NCI-H1048 (cell line): Measurements from ENCODE around the gene HDAC11.

Source experiments
- DNase-seq: peaks from one replicate; lab custom pipeline; 2025; lab: John Stamatoyannopoulos, UW

The HDAC11 gene

DNA sequence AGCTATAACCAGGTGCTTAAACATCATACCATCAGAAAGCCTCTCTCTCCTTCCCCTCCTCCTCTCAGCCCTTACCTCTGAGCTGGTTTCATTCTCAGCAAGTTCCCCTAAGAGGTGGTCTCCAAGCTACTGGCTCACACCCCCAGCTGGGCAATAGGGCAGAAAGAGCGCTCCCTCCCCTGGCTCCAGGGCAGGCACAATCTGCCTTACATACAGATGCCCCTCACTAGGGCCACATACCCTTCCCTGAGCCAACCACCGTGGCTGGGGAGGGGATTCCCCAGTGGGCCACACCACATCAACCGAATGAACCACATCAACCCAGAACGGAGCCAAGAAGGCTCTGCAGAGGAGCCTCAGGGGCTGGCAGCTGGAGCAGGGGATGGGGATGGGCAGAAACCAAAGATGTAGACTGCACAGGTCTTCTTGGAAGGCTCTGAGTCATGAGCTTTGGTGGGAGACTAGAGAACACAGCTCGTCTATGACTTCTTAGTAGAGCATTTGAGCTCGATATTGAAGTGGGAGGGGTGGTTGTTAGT, 64.3 kb downstream of the HDAC11 start:
- DNase-seq = no peak

DNA sequence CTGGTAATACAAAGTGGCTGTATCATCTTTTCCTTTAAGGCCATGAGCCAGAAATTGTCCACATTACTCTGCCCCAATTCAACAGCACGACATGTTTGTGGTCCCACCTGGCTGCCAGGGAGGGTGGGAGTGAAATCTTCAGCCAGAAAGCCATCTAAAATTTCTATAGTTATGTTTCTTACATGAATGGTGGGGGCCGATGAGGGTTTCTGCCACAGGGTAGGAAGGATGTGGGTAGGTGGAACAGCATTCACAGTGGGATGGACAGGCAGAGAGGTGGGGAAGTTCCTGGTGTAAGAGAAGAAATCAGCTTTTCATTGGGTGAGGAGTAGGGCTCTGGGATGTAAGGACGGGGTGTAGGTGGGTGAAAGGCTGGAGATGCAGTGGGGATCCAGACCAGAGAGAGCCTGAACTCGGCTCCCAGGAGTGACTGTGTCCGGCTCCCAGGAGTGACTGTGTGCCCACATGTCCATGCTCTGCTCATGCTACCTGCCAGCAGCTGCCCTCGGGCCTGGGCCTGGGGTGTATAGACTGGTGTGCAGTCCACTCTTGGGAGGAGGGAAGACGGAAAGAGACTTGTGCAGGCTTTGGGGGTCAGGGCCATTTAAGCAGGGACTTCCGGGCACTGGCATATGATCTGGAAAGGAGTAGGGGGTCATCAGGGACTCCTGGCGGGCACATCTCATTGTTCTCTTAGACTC, 65.0 kb downstream of the HDAC11 start:
- DNase-seq = no peak

DNA sequence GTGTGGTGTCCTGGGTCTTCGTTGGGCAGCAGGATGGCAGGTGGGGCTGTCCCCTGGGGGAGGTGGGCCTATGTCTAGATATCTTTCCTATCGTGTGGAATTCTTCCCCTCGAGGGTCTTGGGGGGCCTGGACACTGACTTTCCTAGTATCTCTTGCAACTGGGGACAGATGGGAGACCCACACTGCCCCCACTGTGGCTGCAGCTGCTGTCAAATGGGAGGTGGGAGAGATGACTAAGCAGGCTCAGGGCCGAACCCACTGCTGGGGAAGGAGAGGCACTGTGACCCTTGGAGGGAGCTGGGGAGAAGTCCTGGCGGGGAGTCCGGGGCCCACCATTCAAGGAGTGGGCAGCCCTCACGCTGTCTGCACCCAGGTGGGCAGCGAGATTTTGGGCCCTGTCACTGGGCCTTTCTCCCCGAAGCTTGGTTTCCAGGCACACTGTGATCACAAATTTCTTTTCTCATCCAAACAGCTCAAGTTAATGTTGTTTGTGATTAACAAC, 65.9 kb downstream of the HDAC11 start:
- DNase-seq = no peak

DNA sequence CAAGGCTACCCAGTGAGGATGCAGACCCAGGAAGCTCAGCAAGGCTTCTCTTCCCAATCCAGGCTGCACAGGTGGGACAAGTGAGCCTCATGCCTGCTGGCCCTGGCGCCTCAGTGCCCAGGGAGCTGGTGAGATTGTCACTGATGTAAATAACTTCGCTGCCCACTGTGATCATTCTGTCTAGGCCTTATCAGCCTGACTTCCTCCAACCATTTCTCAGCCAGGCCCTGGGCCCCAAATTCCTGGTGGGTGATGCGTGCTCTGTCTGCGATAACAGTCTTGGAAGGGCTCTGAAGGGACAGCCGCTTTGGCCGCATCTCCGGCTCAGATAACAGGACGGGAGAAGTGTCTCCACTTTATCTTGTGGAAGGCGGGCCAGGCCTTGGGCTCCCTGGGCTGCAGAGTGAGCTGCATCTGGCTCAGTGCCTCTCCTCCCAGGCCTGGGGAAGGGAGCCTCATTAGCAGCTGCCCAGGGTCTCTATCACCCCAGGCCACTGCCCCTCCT, 66.6 kb downstream of the HDAC11 start:
- no peak for DNase-seq

DNA sequence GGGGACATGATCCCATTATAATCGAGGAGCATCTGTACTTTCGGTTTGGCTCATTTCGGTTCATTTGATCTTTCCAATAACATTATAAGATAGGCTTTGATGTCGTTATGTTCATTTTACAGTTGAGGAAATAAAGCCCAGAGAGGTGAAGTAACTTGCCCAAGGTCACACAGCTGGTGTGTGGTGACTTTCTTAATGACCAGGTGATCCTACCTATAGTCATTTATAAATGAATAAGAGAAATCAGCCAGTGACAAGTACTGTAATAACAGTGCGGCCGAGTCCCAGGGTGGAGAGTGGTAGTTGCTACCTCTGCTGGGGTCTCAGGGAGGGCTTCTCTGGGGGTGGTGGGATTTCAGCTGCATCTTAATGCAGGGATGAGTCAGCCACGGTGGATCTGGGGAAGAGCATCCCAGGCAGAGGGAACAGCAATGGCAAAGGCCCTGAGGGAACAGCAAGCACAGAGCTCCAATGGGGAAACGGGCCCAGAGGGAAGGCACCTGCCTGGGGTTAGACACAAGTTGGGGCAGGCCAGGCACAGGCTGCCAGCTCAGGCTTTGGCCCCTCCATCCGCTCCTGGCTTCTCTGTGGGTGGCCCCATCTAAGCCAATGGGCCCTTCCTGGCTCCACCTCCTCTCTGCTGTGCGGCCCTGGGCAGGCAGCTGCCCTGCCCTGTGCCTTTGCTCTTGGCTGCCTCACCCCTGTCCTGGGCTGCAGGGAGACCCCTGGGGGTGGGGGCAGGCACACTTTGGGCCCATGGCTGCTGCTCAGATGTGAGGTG, 67.7 kb downstream of the HDAC11 start:
- no peak for DNase-seq

DNA sequence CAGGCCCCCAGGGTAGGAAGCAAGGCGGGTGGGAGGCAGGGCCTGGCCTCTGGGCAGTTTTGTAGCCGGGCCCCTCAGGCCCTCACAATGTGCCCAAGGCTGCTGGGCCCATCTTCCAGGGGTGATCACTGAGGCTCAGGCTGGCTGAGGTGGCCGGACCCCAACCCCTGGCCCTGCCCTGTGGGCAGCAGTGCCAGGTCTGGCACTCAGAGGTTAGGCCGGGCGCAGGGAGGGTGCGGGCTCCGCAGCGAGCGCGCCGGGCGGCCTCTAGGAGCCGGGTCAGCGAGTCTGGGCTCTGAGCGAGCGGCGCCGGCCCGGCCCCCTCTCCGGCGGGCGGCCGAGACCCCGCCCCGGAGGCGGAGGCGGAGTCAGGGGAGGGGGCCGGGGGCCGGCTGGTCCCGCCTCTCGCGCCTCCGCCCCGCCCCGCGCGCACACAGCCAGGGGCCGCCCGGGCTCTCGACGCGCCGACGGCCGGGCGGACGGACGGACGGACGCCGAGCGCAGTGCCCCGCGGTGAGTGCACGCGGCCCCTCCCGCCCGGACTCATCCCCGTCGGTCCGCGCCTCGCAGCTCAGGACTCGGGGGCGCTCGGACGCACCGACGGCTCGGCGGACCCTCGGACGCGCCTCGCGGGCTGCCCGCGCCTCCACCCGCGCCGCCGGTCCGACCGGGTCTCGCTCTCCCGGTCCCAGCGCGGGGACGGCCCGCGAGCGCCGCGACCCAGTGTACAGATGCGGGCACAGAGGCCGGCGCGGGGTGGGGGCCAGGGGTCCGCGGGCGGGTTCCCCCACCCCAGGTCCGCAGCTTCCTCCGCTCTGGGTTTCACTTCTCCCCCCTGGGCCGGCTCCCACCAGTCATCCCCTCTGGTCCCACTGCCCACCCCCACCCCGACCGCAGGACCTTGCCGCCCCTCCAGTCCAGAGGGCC, 68.9 kb downstream of the HDAC11 start, which contains the start of gene FBLN2:
Gene FBLN2, plus strand, starts transcription at position 430 of the 927 bp plus-strand sequence. CDS start 21,231 bp downstream, outside the sequence.
- no peak for DNase-seq

DNA sequence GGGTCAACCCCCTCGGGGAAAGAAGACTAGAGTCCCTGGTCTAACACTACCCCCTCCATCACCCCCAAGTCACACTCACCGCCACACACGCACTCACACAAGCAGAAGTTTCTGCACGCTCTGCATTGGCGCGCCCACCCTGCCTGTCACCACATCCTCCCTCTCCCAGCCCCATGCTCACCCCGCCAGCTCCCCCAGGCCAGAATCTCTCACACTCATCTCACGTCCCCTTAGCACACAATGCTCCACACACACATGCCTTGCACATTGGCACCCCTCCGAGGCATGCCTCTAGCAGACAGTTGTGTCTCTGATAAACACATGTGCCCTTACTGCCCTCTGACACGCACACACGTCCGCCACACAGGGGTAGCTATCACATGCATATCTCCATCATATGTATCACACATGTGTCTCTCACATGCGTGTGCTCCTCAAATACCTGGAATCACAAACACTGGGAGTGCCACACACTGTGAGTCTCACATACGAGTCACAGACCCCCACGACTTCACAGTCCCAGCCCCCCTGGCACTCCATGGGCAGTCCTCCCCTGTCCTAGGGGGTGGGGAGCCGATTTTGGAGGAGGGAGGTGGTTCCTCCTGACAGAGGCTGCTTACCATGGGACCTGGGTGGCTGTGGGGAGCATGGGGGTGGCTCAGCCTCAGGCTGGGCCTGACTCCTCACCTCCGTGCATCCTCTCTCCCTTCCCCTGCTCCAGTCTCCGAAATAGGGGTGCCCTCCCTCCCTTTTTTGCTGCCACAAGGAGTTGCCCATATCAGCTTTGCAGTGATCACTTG, 69.7 kb downstream of the HDAC11 start:
- no peak for DNase-seq

DNA sequence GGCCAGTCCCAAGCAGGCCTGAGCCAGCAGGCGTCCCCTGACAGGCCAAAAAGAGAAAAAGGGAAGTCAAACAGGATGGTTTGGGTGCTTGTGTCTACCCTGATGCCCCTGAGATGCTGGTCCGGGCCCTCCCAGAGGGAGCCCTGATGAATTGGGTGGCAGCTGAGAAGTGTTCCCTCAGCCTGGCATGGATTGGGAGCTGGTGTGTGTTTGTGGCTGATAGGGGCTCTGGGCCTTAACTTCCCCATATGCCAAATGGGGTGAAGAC, 70.3 kb downstream of the HDAC11 start:
- DNase-seq = no peak

DNA sequence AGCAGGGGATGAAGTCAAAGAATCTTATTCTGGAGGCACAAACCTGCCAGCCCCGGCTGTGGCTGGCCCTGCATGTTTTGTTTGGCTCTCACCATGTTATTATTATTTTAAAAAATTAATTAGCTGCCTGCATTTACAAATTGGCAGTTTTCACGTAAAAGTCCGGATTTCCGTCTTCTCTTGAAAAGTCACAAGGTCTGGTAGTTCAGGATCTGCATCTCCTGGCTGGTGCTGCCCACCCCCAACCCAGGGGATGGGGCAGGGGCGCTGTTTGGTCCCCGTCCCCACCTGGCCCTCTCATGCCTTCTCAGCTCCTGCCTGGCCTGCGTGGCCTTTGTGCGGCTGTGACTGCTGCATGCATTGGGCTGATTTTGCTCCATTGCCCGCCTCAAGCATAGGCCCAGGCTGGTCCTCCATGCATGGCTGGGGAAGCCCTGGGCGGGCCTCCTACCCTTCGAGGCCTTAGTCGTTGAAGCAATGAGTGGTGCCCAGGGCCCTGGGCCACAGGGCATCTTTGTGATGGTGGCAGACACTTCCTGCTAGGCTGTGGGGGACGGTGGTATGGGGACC, 70.8 kb downstream of the HDAC11 start:
- no peak for DNase-seq

DNA sequence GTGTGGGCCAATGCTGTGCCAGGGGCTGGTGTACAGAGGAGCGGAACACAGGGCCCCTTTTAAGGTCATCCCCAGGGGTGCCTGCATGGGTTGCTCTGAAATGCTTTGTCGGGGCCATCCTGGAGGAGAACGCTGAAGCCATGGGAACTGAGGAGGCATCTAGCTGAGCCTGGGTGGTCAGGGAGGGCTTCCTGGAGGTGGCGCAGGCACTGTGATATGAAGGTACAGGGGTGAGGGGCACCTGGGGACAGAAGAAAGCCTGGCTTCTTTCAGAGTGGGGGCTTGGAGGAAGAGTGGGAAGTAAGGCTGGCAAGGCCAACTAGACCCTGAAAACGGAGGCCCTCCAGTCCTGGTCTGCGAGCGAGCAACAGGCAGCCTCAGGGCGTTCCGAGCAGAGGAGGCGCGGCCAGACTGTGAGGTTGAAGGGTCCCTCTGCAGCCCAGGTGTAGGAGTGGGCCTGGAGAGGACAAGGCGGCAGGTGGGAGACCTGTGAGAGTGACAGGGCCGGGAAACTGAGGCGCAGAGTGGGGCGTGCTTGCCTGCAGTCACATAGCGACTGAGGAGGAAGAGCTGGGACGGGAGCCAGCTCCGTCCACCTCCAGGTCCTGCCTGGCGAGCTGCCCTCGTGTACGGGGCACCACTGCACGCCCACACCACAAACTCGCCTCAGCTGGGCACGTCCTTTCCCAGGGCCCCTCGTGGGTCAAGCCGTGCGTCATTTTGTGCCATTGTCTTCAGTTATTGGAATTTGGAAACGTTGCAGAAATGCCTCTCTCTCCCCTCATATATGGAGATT, 72.9 kb downstream of the HDAC11 start:
- DNase-seq = no peak

DNA sequence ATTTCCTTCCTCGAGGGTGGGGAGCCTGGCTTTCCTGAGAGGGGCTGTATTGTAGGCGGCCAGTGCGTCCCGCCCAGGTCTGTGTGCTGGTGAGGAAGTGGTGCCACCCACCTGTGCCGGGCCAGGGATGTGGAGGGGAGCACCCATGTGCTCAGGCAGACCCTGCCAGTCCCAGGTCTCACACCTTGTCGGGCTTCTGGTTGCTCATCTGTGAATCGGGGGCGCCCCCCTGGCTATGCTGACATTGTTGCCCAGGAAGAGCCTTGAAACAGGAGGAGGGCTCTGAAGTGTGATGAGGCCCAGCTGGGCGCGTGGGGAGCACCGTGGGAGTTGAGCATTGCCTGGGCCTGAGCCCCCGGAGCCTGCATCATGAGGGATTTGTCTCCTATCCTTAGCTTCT, 73.6 kb downstream of the HDAC11 start:
- DNase-seq = no peak

DNA sequence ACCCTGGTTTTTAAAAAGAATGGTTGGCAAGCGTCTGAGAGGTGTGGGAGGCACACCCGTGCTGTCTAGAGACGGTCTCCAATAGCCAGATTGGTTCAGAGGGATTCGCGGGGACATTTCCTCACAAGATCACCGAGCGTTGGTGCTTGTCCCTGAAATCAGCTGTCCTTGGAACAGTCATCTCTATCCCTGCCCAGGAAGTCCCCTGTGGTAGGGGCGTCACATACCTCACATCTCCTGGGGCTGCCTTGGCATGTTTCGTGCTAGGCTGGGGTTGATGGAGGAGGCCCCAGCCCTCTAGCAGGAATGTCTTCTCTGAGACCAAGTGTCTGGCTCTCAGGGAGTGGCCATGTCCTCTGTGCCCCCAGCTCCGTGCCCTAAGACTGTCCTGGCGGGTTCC, 75.6 kb downstream of the HDAC11 start:
- no peak for DNase-seq
